Lower leg skin (tissue), 3 donors: ENCODE measurements around the gene E4F1.

Source experiments
- POLR2A ChIP-seq, 2 donors: fragments of 450-650 bp; IDR thresholded peaks; one replicate each; pipeline ENCODE4 v1.6.1; 2016 to 2017; ENCODE audit warnings: antibody characterized with exemption in 2 of 2, mild to moderate bottlenecking in 1 of 2, moderate library complexity in 1 of 2
- TF ChIP-seq, protein P1 (sequence below), 3 donors: fragments of 450-650 bp; IDR thresholded peaks; one replicate each; pipeline ENCODE4 v1.5.1; 2016; ENCODE audit warnings: antibody characterized with exemption in 3 of 3, mild to moderate bottlenecking in 3 of 3, moderate library complexity in 2 of 3

DNA sequence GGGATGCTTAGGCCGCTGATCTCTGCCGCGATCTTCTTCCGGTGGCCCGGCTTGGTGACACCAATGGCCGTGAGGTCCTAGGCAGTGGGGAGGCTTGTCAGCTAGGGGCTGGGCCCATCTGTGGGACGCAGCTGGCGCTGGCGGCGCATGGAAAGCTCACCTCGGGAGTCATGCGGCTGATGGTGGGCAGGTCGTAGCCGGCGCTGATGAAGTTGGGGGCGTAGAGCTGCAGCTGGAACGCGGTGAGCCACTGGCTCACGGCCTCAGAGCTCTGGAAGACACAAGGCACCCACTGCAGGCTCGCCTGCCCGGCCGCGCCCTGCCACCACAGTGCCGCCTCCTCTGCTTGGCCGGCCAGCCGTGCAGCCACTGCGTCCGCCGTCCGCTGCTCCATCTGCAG lies 39.7 kb upstream of the E4F1 start:
- TF ChIP-seq, protein P1, sequence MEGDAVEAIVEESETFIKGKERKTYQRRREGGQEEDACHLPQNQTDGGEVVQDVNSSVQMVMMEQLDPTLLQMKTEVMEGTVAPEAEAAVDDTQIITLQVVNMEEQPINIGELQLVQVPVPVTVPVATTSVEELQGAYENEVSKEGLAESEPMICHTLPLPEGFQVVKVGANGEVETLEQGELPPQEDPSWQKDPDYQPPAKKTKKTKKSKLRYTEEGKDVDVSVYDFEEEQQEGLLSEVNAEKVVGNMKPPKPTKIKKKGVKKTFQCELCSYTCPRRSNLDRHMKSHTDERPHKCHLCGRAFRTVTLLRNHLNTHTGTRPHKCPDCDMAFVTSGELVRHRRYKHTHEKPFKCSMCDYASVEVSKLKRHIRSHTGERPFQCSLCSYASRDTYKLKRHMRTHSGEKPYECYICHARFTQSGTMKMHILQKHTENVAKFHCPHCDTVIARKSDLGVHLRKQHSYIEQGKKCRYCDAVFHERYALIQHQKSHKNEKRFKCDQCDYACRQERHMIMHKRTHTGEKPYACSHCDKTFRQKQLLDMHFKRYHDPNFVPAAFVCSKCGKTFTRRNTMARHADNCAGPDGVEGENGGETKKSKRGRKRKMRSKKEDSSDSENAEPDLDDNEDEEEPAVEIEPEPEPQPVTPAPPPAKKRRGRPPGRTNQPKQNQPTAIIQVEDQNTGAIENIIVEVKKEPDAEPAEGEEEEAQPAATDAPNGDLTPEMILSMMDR (IDR thresholded peaks at IDR 0.05) = no peak
- no peak for TF ChIP-seq POLR2A (IDR thresholded peaks at IDR 0.05)
